Nucleus accumbens (tissue), 56 donors: ENCODE results near the gene S1PR2.

ENCODE experiments used
- DNase-seq, 56 donors: peaks; one replicate each; lab custom pipeline; 2025; lab: John Stamatoyannopoulos, UW

The S1PR2 gene, protein sequence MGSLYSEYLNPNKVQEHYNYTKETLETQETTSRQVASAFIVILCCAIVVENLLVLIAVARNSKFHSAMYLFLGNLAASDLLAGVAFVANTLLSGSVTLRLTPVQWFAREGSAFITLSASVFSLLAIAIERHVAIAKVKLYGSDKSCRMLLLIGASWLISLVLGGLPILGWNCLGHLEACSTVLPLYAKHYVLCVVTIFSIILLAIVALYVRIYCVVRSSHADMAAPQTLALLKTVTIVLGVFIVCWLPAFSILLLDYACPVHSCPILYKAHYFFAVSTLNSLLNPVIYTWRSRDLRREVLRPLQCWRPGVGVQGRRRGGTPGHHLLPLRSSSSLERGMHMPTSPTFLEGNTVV

DNA sequence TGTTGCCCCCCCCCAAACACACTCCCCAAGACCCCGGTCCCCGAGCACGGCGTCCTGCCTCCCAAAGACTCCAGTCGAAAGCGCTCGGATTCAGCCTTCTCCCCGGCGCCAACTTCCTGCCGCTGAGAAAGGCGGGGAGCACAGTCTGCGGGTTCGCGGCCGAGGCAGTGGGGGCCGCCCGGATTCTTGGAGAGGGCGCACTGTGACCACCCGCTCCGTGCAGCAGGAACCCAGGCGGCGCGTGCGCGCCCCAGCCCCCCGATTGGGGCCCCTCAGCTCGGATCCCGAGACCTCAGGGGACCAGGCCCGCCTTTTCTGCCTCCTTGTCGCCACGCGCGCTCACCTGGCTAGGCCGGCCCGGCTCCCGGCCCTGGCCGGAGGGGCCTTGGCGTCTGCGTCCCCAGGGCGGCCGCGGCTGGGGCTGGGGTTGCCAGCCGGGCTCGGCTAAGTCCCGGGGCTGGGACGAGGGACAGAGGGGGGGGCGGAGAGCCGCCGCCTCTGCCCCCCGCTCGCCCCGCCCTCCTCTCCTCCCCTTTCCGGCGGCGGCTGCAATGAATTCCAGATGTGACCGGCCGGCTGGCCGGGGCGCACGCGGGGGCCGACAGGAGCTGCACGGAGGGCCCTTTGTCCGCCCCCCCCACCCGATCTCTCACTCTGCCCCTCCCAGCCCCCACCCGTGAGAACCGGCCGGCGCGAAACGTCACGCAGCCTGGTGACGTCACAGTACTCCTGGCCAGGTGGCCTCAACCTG is at the start of gene S1PR2:
TSS of gene S1PR2 (minus strand) at position 471 of the 751 bp plus-strand sequence. CDS start 6,426 bp downstream, outside the sequence.
- peak in 30 of 56 donors; percentile 3 to 74 (median 25) for DNase-seq

DNA sequence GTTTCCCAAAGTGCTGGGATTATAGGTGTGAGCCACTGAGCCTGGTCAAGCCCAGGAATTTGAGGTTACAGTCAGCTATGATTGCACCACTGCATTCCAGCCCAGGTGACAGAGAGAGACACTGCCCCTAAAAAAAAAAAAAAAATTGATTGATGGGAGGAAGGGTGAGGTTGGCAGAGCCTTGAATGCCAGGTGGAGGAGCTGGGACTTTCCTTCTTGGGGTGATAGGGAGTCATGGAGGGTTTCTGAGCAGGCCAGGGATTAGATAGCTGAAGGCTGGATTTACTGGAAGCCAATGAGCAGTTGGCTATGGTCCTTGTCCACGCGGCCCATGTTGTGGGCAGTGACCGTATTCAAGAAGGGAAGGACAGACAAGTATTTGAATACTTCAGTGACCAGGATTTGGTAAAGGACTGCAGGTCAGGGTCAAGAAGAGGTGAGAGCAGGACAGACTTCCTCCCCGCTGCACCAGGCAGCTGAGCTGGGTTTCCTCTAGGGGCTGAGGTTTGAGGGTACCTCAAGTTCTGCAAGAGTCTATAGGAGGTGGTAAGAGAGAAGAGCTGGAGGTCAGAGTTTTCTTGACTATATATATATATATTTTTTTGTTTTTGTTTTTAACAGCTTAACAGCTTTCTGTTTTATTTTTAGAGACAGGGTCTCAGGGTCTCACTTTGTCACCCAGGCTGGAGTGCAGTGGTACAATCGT is 48.8 kb upstream of the S1PR2 start:
- no peak for DNase-seq

DNA sequence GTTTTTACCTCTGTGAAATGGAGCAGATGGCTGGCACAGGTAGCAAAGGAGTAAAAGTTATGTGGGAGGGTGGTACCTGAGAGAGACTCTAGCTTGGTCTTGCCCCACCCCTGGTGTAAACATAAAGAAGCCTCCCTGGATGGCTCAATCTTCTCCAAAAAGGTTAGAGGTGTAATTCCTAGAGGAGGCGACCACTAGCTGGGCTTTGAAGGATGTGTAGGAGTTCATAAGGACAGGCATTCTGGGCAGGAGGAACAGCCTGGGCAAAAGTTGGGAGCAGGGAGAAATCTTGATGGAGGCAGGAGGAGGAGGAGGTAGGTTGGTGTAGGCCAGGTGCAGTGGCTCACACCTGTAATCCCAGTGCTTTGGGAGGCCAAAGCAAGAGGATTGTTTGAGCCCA is 47.8 kb upstream of the S1PR2 start:
- DNase-seq = no peak

DNA sequence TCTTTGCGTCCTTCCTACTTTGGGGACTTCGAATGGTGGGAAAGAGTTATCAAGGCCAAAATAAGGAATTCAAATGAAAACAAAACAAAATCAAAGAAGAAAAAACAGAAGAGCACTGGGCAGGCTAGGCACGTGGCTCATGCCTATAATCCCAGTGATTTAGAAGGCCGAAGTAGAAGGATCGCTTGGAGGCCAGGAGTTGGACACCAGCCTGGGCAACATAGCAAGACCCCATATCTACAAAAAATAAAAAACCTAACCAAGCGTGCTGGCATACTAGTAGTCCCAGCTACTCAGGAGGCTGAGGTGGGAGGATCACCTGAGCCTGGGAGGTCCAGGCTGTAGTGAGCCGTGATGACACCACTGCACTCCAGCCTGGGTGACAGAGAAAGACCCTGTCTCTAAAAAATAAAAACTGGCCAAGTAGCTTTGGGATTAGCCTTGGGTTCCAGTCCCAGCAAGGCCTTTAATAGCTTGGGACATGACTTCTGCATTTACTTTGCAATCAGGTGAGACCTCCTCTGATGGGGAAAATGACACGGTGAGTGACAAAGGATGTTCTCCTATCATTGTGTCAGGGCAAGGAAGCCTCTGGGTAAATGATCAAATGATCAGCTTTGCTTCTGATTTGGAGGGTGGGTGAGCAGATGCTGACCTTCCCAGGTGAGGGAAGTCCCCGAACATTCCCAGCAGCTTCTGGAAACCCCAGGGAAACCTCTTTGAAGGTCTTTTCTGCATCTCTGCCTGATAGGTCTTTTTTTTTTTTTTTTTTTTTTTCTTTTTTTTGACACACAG is 46.9 kb upstream of the S1PR2 start:
- DNase-seq = no peak

DNA sequence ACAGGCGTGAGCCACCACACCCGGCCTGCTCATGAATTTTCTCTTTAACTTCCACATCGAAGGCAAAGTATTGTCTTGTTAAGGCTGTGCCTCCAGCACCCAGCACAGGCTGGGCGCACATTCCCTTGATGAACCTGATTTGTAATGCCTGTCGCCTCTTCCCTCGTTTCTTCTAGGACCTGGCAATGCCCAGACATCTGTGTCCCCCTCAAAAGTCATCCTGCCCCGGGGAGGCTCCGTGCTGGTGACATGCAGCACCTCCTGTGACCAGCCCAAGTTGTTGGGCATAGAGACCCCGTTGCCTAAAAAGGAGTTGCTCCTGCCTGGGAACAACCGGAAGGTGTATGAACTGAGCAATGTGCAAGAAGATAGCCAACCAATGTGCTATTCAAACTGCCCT is 43.5 kb upstream of the S1PR2 start:
- DNase-seq = no peak

DNA sequence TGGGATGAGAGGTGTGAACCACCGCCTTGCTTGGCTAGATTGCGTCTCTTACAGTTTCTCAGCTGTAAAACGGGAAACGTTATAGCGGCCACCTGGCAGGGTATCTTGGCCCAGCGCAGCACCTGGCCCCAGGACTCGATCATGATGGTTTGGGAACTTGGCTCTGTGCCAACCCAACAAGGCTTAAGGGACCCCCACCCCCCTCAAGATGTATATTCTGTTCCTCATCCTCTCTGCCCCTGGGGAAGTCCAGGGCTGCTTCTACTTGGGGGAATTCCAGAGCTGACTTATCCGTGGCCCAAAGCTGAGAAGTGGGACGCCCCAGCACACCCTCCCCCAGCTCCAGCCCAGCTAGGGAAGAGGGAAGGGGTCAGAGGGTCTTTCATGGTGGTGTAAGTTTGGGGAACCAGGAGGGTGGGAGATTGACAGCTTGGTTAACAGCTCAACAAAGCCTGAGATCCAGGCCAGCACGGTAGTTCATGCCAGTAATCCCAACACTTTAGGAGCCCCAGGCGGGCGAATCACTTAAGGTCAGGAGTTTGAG is 40.5 kb upstream of the S1PR2 start:
- no peak for DNase-seq

DNA sequence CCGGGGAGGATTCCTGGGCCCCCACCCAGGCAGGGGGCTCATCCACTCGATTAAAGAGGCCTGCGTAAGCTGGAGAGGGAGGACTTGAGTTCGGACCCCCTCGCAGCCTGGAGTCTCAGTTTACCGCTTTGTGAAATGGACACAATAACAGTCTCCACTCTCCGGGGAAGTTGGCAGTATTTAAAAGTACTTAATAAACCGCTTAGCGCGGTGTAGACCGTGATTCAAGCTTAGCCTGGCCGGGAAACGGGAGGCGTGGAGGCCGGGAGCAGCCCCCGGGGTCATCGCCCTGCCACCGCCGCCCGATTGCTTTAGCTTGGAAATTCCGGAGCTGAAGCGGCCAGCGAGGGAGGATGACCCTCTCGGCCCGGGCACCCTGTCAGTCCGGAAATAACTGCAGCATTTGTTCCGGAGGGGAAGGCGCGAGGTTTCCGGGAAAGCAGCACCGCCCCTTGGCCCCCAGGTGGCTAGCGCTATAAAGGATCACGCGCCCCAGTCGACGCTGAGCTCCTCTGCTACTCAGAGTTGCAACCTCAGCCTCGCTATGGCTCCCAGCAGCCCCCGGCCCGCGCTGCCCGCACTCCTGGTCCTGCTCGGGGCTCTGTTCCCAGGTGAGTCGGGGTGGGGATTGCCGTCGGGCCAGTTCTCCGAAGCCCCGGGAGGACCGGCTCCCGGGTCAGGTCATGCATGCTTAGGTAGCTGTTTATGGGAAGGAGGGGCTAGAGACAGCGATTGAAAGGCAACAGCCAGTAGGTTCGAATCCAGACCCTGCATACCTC is 39.7 kb upstream of the S1PR2 start, which contains the start of gene ICAM1:
TSS of gene ICAM1 (plus strand) at position 505 of the 779 bp plus-strand sequence. CDS start at position 545, 40 bp downstream.
- peak in 16 of 56 donors; percentile 4 to 48 (median 18) for DNase-seq

DNA sequence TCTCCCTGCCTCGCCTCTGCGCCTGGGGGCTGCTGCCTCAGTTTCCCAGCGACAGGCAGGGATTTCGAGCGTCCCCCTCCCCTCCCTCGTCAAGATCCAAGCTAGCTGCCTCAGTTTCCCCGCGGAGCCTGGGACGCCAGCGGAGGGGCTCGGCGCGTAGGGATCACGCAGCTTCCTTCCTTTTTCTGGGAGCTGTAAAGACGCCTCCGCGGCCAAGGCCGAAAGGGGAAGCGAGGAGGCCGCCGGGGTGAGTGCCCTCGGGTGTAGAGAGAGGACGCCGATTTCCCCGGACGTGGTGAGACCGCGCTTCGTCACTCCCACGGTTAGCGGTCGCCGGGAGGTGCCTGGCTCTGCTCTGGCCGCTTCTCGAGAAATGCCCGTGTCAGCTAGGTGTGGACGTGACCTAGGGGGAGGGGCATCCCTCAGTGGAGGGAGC is 39.1 kb upstream of the S1PR2 start:
- DNase-seq = peak in 17 of 56 donors; percentile 2 to 52 (median 12)

DNA sequence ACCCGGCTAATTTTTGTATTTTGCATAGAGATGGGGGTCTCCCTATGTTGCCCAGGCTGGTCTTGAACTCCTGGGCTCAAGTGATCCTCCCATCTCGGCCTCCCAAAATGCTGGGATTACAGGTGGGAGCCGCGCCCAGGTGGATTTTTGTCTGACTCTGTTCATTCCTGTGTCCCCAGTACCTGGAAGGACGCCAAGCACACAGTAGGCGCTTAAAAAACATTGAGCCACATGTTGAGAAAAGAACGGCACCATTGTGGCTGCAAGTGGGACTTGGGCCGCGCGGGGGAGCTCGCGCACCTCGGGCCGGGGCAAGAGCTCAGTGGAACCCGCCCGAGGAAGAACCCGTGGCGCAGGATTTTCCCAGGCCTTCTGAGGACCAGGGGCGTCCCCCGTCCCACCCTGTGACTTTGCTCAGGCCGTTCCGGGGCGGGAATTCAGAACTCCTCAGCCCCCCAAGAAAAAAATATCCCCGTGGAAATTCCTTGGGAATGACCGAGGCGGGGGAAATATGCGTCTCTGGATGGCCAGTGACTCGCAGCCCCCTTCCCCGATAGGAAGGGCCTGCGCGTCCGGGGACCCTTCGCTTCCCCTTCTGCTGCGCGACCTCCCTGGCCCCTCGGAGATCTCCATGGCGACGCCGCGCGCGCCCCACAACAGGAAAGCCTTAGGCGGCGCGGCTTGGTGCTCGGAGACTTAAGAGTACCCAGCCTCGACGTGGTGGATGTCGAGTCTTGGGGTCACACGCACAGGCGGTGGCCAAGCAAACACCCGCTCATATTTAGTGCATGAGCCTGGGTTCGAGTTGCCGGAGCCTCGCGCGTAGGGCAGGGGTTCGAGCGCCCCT is 38.4 kb upstream of the S1PR2 start:
- DNase-seq = peak in 50 of 56 donors; percentile 19 to 85 (median 52)

DNA sequence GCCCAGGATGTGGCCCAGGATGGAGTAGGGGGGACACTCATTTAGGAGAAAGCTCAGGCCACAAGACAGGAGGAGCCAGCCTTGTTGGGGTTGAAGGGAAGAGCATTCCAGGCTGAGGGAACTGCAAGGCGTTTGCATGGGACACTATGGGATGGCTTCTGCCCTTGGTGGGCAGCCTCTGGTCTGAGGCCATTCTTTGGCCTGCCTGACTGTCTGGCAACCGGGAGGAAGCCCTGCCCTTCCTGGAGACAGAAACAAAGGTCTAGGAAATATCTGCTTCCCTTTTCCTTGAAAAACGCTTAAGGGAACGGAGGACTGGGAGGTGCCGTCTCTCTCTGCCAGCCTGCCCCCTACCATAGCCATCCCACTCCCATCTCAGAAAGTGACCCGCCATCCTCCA is 36.9 kb upstream of the S1PR2 start:
- DNase-seq = no peak

DNA sequence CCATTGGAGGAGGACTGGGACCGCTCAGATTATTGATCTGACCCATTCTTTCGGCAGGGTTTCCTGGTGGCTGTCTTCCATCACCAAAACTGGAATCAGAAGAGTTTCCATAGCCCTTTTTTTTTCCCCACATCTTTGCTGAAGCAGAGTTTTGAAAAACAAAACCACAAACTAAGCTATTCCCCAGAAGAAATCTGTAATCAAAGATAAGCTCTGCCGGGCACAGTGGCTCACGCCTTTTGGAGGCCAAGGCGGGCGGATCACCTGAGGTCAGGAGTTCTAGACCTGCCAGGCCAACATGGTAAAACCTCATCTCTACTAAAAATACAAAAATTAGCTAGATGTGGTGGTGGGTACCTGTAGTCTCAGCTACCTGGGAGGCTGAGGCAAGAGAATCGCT is 35.6 kb upstream of the S1PR2 start:
- no peak for DNase-seq

DNA sequence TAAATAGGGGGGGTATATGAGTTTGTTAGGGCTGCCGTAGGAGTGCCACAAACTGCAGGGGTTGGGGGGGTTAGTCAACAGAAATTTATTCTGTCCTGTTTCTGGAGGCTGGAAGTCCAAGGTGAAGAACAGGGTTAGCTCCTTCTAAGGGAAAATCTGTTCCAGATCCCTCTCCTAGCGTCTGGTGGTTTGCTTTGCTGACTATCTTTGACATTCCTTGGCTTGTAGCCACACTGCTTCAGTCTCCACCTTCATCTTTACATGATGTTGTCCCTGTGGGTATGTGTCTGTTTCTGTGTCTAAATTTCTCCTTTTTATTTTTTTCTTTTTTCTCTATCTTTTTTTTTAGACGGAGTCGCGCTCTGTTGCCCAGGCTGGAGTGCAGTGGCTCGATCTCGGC is 31.6 kb upstream of the S1PR2 start:
- no peak for DNase-seq

DNA sequence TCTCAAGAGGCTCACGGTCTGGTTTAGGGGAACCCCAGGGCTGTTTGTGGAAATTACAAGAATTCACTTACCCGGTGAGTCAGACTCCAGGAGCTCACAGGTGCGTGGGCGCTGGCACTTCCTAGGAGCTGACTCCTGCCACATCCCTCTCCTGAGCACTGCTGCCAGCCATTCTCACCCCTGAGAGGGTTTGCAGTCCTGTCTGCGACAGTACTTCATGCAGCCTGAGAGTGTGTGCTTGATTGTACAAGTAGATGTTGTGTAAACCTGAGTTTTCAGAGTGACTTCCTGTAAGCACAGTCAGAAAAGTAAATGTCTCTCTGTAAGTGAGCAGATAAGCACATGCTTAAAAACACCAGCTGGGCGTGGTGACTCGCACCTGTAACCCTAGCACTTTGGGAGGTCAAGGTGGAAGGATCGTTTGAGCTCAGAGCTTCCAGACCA is 29.0 kb upstream of the S1PR2 start:
- peak in 35 of 56 donors; percentile 2 to 80 (median 38) for DNase-seq

DNA sequence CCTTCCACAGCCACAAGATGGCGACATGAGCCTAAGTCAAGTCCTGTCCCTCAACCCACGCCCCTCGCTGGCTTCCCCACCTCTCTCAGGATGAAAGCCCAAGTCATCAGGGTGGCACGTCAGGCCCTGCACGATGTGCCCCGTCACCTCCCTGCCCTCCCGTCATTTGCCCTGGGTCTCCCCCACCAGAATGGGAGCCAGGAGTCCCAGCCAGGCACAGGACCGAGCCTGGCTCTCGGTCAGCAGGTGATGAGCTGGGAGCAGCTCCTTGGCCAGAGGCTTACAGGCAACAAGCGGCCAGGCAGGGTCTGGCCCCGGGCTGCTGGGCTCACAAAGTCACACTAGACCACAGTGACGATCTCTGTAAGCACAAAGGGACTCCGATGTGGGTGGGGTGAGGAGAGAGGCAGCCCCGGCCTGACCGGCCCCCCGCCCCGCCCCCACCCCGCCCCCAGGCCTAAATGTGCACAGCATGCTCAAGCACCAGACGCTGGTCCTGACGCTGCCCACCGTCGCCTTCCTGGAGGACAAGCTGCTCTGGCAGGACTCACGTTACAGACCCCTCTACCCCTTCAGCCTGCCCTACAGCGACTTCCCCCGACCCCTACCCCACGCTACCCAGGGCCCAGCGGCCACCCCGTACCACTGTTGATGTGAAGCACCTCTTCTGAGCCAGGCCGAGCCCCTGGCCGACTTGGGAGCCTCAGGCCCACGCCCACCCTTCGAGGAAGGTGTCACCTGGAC is 28.2 kb upstream of the S1PR2 start:
- peak in 45 of 56 donors; percentile 4 to 86 (median 36) for DNase-seq

DNA sequence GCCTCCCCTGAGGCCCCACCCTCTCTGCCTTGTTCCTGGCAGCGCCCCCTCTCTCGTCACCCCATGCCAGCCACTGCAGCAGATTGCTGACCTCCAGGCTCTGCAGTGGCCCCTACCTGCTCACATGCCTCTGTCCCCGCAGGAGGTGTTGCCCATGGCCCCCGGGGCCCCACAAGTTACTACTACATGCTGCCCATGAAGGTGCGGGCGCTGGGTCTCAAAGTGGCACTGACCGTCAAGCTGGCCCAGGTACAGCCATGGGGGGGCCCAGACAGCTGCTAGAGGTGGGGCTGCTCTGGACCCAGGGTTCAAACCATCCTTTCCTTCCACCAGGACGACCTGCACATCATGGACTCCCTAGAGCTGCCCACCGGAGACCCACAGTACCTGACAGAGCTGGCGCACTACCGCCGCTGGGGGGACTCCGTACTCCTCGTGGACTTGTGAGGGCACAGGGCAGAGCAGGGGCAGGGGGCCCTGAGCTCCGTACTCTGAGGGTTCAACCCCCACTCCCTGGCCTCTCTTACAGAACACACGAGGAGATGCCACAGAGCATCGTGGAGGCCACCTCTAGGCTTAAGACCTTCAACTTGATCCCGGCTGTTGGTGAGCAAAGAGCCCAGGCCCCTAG is 27.1 kb upstream of the S1PR2 start:
- no peak for DNase-seq

DNA sequence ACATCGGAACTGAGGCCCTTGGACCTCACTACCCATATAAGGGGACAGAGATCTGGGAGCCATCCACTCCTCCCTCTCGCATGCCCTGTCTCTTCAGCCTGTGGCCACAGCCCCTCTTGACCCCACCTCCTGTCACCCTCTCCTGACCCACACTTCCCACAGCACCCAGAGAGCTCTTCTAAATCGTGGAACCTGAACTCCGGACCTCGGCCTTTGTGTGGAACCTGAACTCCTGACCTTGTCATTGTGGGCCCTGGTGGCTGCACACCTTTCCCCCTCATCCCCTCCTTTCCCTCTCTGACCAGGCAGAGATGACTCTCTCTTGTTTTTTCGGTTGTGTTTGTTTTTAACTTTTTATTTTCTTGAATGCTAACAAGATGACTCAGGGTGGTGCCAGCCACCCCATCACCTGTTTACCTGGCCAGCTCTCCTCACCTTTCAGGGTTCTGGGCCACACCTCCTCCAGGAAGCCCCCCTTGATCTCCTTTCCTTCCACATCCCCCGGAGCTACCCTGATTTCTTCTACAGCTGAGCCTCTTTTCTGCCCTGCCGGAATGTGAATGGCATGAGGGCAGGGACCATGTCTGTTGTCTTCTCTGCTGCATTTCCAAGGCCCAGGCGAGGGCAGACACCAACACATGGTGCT is 26.0 kb upstream of the S1PR2 start:
- no peak for DNase-seq
